GM12878 (cell line): ENCODE data around the gene IREB2. TPM values are rescaled to one million over a fixed set of nuclear protein-coding genes. Genes with fewer than 3 reads are reported as not detected.

ENCODE experiments used
- BCL11A ChIP-seq: IDR thresholded peaks from 2 replicates; pipeline ENCODE4 v1.6.1; 2011; ENCODE audit warnings: low read depth, low read length
- CHD2 ChIP-seq: IDR thresholded peaks from 2 replicates; pipeline ENCODE4 v1.6.1; 2011; ENCODE audit warnings: low read depth, low read length, improper control_type of control experiment, borderline replicate concordance
- CREB1 ChIP-seq: IDR thresholded peaks from 2 replicates; pipeline ENCODE4 v1.6.1; 2012; ENCODE audit warnings: low read depth, mild to moderate bottlenecking, inconsistent platforms
- POLR2A ChIP-seq: IDR thresholded peaks from 2 replicates; pipeline ENCODE4 v1.6.1; 2011; ENCODE audit warnings: low read depth, mild to moderate bottlenecking, low read length
- SIN3A ChIP-seq: IDR thresholded peaks from 2 replicates; pipeline ENCODE4 v1.6.1; 2012; ENCODE audit warnings: low read depth, low read length, improper control_type of control experiment
- WRNIP1 ChIP-seq: IDR thresholded peaks from 2 replicates; pipeline ENCODE4 v1.6.1; 2011; ENCODE audit warnings: low read depth, low read length, improper control_type of control experiment, borderline replicate concordance
- polyA plus RNA-seq, 11 experiments: library from polyadenylated mRNA; depleted of rRNA in 4 of 11; unstranded in 6 of 11; stranded (reverse) in 5 of 11; fragments of >200 nt; fragmentation: Nextera tagmentation in 4 of 11; fragmentation: Illumina TruSeq in 1 of 11; extraction: Ambion mirVana in 4 of 11; extraction: Trizol in 1 of 11; gene quantifications; 1 replicate in 1 of 11; 2 replicates in 10 of 11; pipeline versions ENCODE4 v1.2.1 to v1.2.3, GENCODE V29; 2011 to 2016; ENCODE audit warnings: inconsistent platforms in 2 of 11, missing spikeins in 2 of 11, low read depth in 1 of 11
- total RNA-seq, 4 experiments: library from RNA; depleted of rRNA in 3 of 4; stranded (reverse); fragments of >200 nt in 3 of 4; fragmentation: Illumina TruSeq in 1 of 4; extraction: Trizol in 1 of 4; gene quantifications; 2 replicates each; pipeline versions ENCODE4 v1.2.1 to v1.2.3, GENCODE V29; 2013 to 2021
- TF ChIP-seq, protein P1 (sequence below): fragments of 450-650 bp; IDR thresholded peaks from 2 replicates; pipeline ENCODE4 v1.6.1; 2017; ENCODE audit warnings: mild to moderate bottlenecking
- TF ChIP-seq, protein P2 (sequence below): fragments of 450-650 bp; IDR thresholded peaks from 2 replicates; pipeline ENCODE4 v1.6.1; 2018; ENCODE audit warnings: borderline replicate concordance, mild to moderate bottlenecking; ENCODE audit not compliant: partially characterized antibody
- TF ChIP-seq, protein P3 (sequence below): IDR thresholded peaks from 2 replicates; pipeline ENCODE4 v1.6.1; 2012; ENCODE audit warnings: improper control_type of control experiment, low read depth, low read length; ENCODE audit not compliant: insufficient replicate concordance
- TF ChIP-seq, protein P4 (sequence below): IDR thresholded peaks from 2 replicates; pipeline ENCODE4 v1.6.1; 2012; ENCODE audit warnings: low read depth, low read length, improper control_type of control experiment
- TF ChIP-seq, protein P5 (sequence below): fragments of 450-650 bp; IDR thresholded peaks from 2 replicates; pipeline ENCODE4 v1.6.1; 2017; ENCODE audit warnings: low read depth, mild to moderate bottlenecking, moderate library complexity
- TF ChIP-seq, protein P6 (sequence below): fragments of 450-650 bp; formaldehyde crosslinking; IDR thresholded peaks from 2 replicates; pipeline ENCODE4 v1.4.0; 2020; ENCODE audit warnings: mild to moderate bottlenecking, moderate library complexity

The IREB2 gene
- total and polyA plus RNA-seq, 10 of the 15 experiments (the other 5 are each of a cell fraction or from before 2014, with no cell fraction given): 13.0 to 52.4 (median 24.4) TPM

DNA sequence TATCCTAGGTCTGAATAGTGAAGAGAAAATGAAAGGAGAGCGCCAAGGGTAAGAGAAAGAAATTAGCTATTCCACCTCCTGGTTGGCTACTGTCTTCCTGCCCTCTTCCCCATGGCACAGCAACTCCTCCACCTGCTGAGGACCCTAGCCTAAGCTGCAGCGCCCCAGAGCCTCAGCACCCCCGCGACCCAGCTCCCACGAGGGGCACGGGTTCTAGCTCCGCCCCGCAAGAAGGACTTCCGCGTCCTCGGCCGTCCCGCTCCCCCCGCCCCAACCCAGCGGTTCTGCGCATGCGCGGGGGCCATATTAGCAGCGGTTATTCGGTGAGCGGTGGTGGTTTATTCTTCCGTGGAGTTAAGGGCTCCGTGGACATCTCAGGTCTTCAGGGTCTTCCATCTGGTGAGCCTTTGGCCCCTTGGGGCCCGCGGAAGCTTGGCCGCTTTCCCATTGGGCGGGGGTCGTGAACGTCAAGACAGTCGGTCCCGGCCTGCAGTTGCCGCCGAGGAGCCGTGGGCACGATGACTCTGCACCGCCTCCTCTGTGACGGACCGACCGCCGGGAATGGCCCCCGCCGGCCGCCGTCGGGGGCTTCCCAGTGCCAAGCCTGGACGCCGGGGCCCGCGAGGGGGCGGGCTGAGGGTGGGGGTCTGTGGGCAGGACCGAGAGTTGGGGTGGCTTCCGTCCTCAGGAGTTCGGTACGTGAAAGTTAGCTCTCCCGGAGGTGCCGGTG, 102.3 kb downstream of the IREB2 start, which contains the start of gene PSMA4 (continued):
- TF ChIP-seq, protein P1, sequence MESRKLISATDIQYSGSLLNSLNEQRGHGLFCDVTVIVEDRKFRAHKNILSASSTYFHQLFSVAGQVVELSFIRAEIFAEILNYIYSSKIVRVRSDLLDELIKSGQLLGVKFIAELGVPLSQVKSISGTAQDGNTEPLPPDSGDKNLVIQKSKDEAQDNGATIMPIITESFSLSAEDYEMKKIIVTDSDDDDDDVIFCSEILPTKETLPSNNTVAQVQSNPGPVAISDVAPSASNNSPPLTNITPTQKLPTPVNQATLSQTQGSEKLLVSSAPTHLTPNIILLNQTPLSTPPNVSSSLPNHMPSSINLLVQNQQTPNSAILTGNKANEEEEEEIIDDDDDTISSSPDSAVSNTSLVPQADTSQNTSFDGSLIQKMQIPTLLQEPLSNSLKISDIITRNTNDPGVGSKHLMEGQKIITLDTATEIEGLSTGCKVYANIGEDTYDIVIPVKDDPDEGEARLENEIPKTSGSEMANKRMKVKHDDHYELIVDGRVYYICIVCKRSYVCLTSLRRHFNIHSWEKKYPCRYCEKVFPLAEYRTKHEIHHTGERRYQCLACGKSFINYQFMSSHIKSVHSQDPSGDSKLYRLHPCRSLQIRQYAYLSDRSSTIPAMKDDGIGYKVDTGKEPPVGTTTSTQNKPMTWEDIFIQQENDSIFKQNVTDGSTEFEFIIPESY: no peak
- TF ChIP-seq CREB1: peak; percentile 41; the same call in 1 of the 2 replicates
- TF ChIP-seq, protein P2, sequence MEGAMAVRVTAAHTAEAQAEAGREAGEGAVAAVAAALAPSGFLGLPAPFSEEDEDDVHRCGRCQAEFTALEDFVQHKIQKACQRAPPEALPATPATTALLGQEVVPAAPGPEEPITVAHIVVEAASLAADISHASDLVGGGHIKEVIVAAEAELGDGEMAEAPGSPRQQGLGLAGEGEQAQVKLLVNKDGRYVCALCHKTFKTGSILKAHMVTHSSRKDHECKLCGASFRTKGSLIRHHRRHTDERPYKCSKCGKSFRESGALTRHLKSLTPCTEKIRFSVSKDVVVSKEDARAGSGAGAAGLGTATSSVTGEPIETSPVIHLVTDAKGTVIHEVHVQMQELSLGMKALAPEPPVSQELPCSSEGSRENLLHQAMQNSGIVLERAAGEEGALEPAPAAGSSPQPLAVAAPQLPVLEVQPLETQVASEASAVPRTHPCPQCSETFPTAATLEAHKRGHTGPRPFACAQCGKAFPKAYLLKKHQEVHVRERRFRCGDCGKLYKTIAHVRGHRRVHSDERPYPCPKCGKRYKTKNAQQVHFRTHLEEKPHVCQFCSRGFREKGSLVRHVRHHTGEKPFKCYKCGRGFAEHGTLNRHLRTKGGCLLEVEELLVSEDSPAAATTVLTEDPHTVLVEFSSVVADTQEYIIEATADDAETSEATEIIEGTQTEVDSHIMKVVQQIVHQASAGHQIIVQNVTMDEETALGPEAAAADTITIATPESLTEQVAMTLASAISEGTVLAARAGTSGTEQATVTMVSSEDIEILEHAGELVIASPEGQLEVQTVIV: peak; percentile 80
- TF ChIP-seq, protein P3, sequence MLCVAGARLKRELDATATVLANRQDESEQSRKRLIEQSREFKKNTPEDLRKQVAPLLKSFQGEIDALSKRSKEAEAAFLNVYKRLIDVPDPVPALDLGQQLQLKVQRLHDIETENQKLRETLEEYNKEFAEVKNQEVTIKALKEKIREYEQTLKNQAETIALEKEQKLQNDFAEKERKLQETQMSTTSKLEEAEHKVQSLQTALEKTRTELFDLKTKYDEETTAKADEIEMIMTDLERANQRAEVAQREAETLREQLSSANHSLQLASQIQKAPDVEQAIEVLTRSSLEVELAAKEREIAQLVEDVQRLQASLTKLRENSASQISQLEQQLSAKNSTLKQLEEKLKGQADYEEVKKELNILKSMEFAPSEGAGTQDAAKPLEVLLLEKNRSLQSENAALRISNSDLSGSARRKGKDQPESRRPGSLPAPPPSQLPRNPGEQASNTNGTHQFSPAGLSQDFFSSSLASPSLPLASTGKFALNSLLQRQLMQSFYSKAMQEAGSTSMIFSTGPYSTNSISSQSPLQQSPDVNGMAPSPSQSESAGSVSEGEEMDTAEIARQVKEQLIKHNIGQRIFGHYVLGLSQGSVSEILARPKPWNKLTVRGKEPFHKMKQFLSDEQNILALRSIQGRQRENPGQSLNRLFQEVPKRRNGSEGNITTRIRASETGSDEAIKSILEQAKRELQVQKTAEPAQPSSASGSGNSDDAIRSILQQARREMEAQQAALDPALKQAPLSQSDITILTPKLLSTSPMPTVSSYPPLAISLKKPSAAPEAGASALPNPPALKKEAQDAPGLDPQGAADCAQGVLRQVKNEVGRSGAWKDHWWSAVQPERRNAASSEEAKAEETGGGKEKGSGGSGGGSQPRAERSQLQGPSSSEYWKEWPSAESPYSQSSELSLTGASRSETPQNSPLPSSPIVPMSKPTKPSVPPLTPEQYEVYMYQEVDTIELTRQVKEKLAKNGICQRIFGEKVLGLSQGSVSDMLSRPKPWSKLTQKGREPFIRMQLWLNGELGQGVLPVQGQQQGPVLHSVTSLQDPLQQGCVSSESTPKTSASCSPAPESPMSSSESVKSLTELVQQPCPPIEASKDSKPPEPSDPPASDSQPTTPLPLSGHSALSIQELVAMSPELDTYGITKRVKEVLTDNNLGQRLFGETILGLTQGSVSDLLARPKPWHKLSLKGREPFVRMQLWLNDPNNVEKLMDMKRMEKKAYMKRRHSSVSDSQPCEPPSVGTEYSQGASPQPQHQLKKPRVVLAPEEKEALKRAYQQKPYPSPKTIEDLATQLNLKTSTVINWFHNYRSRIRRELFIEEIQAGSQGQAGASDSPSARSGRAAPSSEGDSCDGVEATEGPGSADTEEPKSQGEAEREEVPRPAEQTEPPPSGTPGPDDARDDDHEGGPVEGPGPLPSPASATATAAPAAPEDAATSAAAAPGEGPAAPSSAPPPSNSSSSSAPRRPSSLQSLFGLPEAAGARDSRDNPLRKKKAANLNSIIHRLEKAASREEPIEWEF: no peak
- TF ChIP-seq, protein P4, sequence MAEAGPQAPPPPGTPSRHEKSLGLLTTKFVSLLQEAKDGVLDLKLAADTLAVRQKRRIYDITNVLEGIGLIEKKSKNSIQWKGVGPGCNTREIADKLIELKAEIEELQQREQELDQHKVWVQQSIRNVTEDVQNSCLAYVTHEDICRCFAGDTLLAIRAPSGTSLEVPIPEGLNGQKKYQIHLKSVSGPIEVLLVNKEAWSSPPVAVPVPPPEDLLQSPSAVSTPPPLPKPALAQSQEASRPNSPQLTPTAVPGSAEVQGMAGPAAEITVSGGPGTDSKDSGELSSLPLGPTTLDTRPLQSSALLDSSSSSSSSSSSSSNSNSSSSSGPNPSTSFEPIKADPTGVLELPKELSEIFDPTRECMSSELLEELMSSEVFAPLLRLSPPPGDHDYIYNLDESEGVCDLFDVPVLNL: no peak
- TF ChIP-seq, protein P5, sequence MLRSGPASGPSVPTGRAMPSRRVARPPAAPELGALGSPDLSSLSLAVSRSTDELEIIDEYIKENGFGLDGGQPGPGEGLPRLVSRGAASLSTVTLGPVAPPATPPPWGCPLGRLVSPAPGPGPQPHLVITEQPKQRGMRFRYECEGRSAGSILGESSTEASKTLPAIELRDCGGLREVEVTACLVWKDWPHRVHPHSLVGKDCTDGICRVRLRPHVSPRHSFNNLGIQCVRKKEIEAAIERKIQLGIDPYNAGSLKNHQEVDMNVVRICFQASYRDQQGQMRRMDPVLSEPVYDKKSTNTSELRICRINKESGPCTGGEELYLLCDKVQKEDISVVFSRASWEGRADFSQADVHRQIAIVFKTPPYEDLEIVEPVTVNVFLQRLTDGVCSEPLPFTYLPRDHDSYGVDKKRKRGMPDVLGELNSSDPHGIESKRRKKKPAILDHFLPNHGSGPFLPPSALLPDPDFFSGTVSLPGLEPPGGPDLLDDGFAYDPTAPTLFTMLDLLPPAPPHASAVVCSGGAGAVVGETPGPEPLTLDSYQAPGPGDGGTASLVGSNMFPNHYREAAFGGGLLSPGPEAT: peak; percentile 80; the same call in 1 of the 2 replicates
- TF ChIP-seq BCL11A: no peak
- TF ChIP-seq POLR2A: peak; percentile 93
- peak; percentile 56; the same call in 1 of the 2 replicates for TF ChIP-seq CHD2
- TF ChIP-seq WRNIP1: no peak
- TF ChIP-seq, protein P6, sequence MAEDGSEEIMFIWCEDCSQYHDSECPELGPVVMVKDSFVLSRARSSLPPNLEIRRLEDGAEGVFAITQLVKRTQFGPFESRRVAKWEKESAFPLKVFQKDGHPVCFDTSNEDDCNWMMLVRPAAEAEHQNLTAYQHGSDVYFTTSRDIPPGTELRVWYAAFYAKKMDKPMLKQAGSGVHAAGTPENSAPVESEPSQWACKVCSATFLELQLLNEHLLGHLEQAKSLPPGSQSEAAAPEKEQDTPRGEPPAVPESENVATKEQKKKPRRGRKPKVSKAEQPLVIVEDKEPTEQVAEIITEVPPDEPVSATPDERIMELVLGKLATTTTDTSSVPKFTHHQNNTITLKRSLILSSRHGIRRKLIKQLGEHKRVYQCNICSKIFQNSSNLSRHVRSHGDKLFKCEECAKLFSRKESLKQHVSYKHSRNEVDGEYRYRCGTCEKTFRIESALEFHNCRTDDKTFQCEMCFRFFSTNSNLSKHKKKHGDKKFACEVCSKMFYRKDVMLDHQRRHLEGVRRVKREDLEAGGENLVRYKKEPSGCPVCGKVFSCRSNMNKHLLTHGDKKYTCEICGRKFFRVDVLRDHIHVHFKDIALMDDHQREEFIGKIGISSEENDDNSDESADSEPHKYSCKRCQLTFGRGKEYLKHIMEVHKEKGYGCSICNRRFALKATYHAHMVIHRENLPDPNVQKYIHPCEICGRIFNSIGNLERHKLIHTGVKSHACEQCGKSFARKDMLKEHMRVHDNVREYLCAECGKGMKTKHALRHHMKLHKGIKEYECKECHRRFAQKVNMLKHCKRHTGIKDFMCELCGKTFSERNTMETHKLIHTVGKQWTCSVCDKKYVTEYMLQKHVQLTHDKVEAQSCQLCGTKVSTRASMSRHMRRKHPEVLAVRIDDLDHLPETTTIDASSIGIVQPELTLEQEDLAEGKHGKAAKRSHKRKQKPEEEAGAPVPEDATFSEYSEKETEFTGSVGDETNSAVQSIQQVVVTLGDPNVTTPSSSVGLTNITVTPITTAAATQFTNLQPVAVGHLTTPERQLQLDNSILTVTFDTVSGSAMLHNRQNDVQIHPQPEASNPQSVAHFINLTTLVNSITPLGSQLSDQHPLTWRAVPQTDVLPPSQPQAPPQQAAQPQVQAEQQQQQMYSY: no peak
- no peak; the same call in 1 of the 2 replicates for TF ChIP-seq SIN3A
